ENCODE data around the gene CHD3.

- TF ChIP-seq CTCF (IDR thresholded peaks at IDR 0.05) (no peak), EZH2 (IDR thresholded peaks at IDR 0.05; ENCODE audit: borderline replicate concordance, insufficient read depth, low read depth, low read length, poor library complexity, severe bottlenecking) (no peak)
Observed at GRCh38 chr17:7915179-7915610, 26.6 kb downstream of the CHD3 start.

Measured in B cell (primary cell).